GM12872 (cell line): ENCODE measurements around the gene ADORA1.

Experiments
- CTCF ChIP-seq: IDR thresholded peaks from 3 replicates; pipeline ENCODE4 v1.5.1; 2011; ENCODE audit warnings: low read depth, mild to moderate bottlenecking, low read length, moderate library complexity; ENCODE audit not compliant: insufficient read depth

The ADORA1 gene

DNA sequence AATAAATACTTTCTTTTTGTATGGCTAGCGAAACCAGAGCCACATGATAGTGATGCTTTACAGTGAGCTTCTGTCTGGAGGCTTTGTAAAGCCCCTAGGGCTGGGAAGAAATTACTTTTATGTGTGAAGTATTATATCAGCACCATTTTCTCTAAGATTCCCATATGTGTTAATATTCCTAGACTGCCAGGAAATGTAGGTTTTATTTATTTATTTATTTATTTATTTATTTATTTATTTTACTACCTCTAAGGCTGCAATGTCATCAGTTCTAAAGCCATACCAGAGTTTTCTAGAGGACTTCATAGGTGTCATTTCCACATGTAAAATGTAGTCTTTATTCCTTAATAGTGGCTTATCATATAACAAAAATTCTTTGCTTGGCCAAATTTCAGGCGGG, 63.4 kb downstream of the ADORA1 start:
- no peak for TF ChIP-seq CTCF

DNA sequence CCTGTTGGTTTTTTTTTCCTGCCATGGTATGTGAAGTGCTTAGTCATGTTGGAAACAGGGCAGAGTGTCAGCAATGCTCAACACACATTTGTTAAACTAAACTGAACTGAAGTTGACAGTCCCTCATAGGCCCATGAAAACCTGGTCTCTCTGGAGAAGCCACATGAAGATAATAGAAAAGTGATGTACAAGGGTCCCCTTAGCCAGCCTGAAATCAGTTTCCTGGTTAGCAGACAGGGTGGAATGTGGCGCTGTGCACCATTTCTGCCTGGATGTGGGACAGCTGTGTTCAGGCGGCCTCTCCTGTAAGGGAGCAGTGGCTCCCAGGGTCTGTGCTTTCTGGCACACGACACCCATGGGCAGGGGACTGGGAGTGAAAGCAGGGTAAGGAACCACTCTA, 68.8 kb downstream of the ADORA1 start:
- TF ChIP-seq CTCF = no peak

- TF ChIP-seq CTCF = no peak
Measured at GRCh38 chr1:203197625-203198024, 70.1 kb downstream of the ADORA1 start.

DNA sequence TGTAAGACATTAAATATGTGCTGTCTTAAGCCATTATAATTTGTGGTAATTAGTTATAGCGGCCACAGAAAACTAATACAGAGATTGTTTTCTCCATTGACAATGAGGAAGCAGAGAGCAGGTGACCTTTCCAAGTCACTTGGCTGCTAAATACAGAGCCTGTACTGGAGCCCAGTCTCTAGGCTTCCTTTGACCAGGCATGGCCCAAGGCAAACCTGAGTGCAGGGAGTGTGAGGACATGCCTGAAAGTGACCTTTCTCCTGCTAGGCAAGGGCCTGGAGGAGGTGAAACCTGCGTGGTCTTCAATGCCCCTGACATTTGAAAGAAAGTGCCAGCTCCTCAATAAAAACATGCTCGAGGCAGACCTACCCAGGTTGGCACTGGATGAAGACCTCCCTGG, 71.5 kb downstream of the ADORA1 start:
- no peak for TF ChIP-seq CTCF

DNA sequence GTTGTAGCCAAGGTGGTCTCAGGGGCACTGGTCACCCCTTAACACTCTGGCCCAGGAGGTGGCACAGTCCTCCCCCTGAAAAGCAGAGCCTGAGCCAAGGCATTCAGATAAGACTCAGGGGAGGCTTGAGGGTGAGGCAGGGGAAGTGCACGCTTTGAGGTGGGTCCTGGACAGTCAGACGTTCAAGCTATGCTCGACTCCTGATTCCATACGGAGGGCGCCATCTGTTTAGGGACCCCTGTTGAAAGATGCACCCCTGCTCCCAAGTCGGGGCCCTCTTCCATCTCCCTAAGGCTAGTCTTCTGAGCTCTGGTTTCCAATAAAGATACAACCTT, 71.9 kb downstream of the ADORA1 start:
- TF ChIP-seq CTCF = no peak

- TF ChIP-seq CTCF = no peak
Measured at GRCh38 chr1:203199816-203200571, 72.5 kb downstream of the ADORA1 start.

DNA sequence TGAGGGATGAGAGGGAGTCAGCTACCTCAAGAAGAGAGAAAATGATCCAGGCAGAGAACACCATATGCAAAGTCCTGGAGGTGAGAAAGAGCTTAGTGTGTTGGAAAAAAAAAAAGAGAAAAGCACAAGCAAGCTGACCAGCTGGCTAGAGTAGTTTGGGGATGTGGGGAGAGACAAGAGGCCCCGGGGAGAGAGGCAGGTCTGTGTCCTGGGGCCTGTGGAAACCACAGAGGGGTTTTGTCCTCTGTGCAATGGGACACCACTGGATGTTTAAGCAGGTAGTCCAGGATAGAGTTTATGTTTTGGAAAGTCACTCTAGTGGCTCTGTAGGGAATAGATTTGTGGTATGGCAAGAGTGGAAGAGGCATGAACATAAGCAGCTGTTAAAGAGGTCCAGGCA, 73.4 kb downstream of the ADORA1 start:
- no peak for TF ChIP-seq CTCF
